ENCODE data around the gene PTP4A2. TPM values are rescaled to one million over a fixed set of nuclear protein-coding genes. Genes with fewer than 3 reads are reported as not detected.
"Not testable (repeated sequence)": the region's sequence is repeated elsewhere in the genome, so short reads cannot be mapped to it uniquely, and the experiment has no call there.

Gene PTP4A2
- total RNA-seq, 1 experiment from 2014 or later: 169 TPM

DNA sequence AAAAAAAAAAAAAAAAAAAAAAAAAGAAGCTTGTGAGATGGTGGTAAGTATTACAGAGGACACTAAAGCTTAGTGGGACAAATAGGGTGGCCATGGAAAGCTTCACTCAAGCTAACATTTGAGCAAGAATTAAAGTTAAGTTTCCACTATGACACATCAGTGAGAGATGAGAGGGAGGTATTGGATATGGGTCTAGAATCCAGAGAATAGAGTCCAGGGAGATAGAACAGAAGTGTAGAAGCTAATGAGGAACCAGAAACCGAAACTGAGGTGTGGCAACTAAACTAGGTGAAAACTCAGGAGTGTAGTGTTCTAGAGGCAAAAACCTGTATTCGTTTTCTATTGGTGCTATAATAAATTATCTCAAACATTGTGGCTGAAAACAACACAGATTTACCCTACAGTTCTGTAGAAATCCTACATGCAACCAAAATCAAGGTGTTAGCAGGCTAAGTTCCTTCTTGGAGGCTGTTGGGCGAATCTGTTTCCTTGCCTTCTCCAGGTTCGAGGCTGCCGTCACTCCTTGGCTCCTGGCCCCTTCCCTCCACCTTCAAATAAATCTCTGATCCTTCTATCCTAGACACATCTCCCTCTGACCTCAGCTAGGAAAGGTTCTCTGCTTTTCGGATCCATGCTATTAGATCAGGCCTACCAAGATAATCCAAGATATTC is 36.2 kb downstream of the PTP4A2 start:
- H3K9me3 Mint-ChIP-seq (ENCODE audit: unreplicated experiment): no peaks in the 10 kb centered on the region
- BruUV-seq (replicated peaks): no TSS peak
- ChIA-PET CTCF (no interaction called here), POLR2A (interaction anchor here (0.6 kb wide), 1 partner anchor 723 kb away, joined by 9 read pairs; no protein-coding TSS in a partner anchor)
- Histone ChIP-seq H3K27me3 (replicated peaks; ENCODE audit: control insufficient read depth, insufficient read depth, low read length) (no peaks in the 10 kb centered on the region), H3K36me3 (ENCODE audit: control insufficient read depth, insufficient read depth, low read length) (no peaks in the 10 kb centered on the region), H3K9me3 (no peaks in the 10 kb centered on the region), H3K4me1 (no peaks in the 10 kb centered on the region), H3K4me3 (ENCODE audit: low read depth, low read length) (no peak overlapping the region)
- TF ChIP-seq, protein P1, sequence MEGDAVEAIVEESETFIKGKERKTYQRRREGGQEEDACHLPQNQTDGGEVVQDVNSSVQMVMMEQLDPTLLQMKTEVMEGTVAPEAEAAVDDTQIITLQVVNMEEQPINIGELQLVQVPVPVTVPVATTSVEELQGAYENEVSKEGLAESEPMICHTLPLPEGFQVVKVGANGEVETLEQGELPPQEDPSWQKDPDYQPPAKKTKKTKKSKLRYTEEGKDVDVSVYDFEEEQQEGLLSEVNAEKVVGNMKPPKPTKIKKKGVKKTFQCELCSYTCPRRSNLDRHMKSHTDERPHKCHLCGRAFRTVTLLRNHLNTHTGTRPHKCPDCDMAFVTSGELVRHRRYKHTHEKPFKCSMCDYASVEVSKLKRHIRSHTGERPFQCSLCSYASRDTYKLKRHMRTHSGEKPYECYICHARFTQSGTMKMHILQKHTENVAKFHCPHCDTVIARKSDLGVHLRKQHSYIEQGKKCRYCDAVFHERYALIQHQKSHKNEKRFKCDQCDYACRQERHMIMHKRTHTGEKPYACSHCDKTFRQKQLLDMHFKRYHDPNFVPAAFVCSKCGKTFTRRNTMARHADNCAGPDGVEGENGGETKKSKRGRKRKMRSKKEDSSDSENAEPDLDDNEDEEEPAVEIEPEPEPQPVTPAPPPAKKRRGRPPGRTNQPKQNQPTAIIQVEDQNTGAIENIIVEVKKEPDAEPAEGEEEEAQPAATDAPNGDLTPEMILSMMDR (IDR thresholded peaks at IDR 0.05; ENCODE audit: insufficient read depth in 1 of 2, low read depth in 1 of 2, low read length in 1 of 2, severe bottlenecking in 1 of 2, unreplicated experiment in 1 of 2): no peak
- H3K4me1 Mint-ChIP-seq (ENCODE audit: low read depth, unreplicated experiment): no peaks in the 10 kb centered on the region
- intact Hi-C loops (cut with micrococcal nuclease; ENCODE audit: unreplicated experiment): no loop called here
- H3K36me3 Mint-ChIP-seq (ENCODE audit: insufficient read depth, unreplicated experiment): peaks cover 26% of the 10 kb centered on the region
- H3K27ac Mint-ChIP-seq (ENCODE audit: unreplicated experiment): no peak overlapping the region
- no peak for DNase-seq
- H3K27me3 Mint-ChIP-seq (ENCODE audit: insufficient read depth, unreplicated experiment): no peaks in the 10 kb centered on the region
- no peak overlapping the region for H3K4me3 Mint-ChIP-seq (ENCODE audit: unreplicated experiment)

DNA sequence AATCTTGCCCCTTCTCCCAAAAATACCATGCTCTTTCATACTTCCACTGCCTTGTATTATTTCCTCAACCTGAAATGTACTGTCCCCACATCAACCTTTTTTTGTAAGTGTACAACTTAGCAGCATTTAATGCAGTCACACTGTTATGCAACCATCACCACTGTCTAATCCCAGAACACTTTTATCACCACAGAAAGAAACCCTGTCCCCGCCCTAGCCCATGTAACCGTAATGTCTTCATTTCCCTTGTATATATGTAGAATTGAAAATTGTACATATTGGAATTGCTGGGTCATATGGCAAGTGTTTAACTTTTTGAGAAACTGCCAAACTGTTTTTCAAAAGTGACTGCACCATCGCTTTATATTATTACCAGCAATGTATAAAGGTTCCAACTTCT is 37.4 kb downstream of the PTP4A2 start:
- no peaks in the 10 kb centered on the region for H3K9me3 Mint-ChIP-seq (ENCODE audit: unreplicated experiment)
- no peak for DNase-seq
- Histone ChIP-seq H3K27me3 (replicated peaks; ENCODE audit: control insufficient read depth, insufficient read depth, low read length) (no peaks in the 10 kb centered on the region), H3K4me3 (ENCODE audit: low read depth, low read length) (no peak overlapping the region), H3K36me3 (ENCODE audit: control insufficient read depth, insufficient read depth, low read length) (no peaks in the 10 kb centered on the region), H3K4me1 (no peaks in the 10 kb centered on the region), H3K9me3 (no peaks in the 10 kb centered on the region)
- CTCF ChIA-PET: no interaction called here
- H3K27me3 Mint-ChIP-seq (ENCODE audit: insufficient read depth, unreplicated experiment): no peaks in the 10 kb centered on the region
- peaks cover 22% of the 10 kb centered on the region for H3K36me3 Mint-ChIP-seq (ENCODE audit: insufficient read depth, unreplicated experiment)
- intact Hi-C loops (cut with micrococcal nuclease; ENCODE audit: unreplicated experiment): no loop called here
- POLR2A ChIA-PET: no interaction called here
- H3K4me3 Mint-ChIP-seq (ENCODE audit: unreplicated experiment): no peak overlapping the region
- no peak overlapping the region for H3K27ac Mint-ChIP-seq (ENCODE audit: unreplicated experiment)
- BruUV-seq (replicated peaks): no TSS peak
- H3K4me1 Mint-ChIP-seq (ENCODE audit: low read depth, unreplicated experiment): no peaks in the 10 kb centered on the region
- TF ChIP-seq, protein P1 (IDR thresholded peaks at IDR 0.05; ENCODE audit: insufficient read depth in 1 of 2, low read depth in 1 of 2, low read length in 1 of 2, severe bottlenecking in 1 of 2, unreplicated experiment in 1 of 2): no peak

DNA sequence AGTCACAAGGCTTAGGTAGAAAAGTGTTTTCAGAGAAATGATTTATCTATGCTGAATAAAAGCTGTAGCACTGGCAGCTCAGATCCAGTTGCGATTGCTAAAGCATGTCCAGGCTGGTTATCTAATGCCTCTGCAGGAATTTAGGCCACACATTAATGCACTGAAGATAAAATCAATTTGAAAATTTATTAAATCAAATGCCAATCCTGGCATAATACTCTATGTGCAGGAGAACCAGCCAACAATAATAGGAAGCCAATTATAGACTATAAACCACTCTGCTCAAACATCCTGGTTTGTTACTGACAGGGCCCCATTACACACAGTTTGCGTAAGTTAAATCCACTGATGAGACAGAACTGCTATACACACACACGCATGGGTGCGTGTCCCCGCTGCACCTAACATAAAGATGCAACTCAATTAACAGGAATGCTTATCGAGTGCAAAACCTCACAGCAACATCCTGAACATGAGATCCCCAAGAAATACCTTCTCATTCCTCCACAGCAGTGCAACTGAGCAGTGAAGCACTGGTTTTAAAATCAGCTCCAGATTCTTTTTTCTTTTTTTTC is 40.6 kb downstream of the PTP4A2 start:
- no peaks in the 10 kb centered on the region for H3K27me3 Mint-ChIP-seq (ENCODE audit: insufficient read depth, unreplicated experiment)
- Histone ChIP-seq H3K4me3 (ENCODE audit: low read depth, low read length) (no peak overlapping the region), H3K27me3 (replicated peaks; ENCODE audit: control insufficient read depth, insufficient read depth, low read length) (no peaks in the 10 kb centered on the region), H3K9me3 (no peaks in the 10 kb centered on the region), H3K4me1 (no peaks in the 10 kb centered on the region), H3K36me3 (ENCODE audit: control insufficient read depth, insufficient read depth, low read length) (no peaks in the 10 kb centered on the region)
- H3K4me3 Mint-ChIP-seq (ENCODE audit: unreplicated experiment): no peak overlapping the region
- H3K9me3 Mint-ChIP-seq (ENCODE audit: unreplicated experiment): no peaks in the 10 kb centered on the region
- no TSS peak for BruUV-seq (replicated peaks)
- no peak for DNase-seq
- no peaks in the 10 kb centered on the region for H3K4me1 Mint-ChIP-seq (ENCODE audit: low read depth, unreplicated experiment)
- TF ChIP-seq, protein P1 (IDR thresholded peaks at IDR 0.05; ENCODE audit: insufficient read depth in 1 of 2, low read depth in 1 of 2, low read length in 1 of 2, severe bottlenecking in 1 of 2, unreplicated experiment in 1 of 2): no peak
- no peak overlapping the region for H3K27ac Mint-ChIP-seq (ENCODE audit: unreplicated experiment)
- ChIA-PET CTCF (no interaction called here), POLR2A (interaction anchor here (0.6 kb wide), 1 partner anchor 120 kb away, joined by 3 read pairs; no protein-coding TSS in a partner anchor)
- intact Hi-C loops (cut with micrococcal nuclease; ENCODE audit: unreplicated experiment): no loop called here
- peaks cover 7% of the 10 kb centered on the region for H3K36me3 Mint-ChIP-seq (ENCODE audit: insufficient read depth, unreplicated experiment)

DNA sequence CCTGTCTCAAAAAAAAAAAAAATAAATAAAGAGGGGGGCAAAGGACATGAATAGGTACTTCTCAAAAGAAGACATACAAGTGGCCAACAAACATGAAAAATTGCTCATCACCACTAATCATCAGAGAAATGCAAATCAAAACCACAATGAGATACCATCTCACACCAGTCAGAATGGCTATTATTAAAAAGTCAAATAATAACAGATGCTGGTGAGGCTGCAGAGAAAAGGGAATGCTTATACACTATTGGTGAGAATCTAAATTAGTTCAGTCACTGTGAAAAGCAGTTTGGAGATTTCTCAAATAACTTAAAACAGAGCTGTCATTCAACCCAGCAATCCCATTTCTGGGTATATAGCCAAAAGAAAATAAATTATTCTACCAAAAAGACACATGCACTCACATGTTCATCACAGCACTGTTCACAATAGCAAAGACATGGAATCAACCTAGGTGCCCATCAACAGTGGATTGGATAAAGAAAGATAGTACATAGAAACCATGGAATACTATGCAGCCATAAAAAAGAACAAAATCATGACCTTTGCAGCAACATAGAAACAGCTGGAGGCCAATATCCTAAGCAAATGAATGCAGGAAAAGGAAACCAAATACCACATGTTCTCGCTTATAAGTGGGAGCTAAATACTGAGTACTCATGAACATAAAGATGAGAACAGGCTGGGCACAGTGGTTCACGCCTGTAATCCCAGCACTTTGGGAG is 42.5 kb downstream of the PTP4A2 start:
- POLR2A ChIA-PET; H3K27me3 ChIP-seq (replicated peaks; ENCODE audit: control insufficient read depth, insufficient read depth, low read length); H3K27me3 Mint-ChIP-seq (ENCODE audit: insufficient read depth, unreplicated experiment); CTCF ChIA-PET; H3K36me3 ChIP-seq (ENCODE audit: control insufficient read depth, insufficient read depth, low read length); BruUV-seq (replicated peaks); H3K4me1 ChIP-seq; intact Hi-C loops (cut with micrococcal nuclease; ENCODE audit: unreplicated experiment); H3K27ac Mint-ChIP-seq (ENCODE audit: unreplicated experiment); DNase-seq; H3K4me3 Mint-ChIP-seq (ENCODE audit: unreplicated experiment); H3K9me3 ChIP-seq; H3K4me3 ChIP-seq (ENCODE audit: low read depth, low read length); H3K36me3 Mint-ChIP-seq (ENCODE audit: insufficient read depth, unreplicated experiment); H3K9me3 Mint-ChIP-seq (ENCODE audit: unreplicated experiment); H3K4me1 Mint-ChIP-seq (ENCODE audit: low read depth, unreplicated experiment): not testable (repeated sequence)

All from Caco-2 (cell line).